CD4-positive, alpha-beta memory T cell (primary cell): ENCODE data around the gene DNTT. TPM values are rescaled to one million over a fixed set of nuclear protein-coding genes. Genes with fewer than 3 reads are reported as not detected.

Experiments used
- CTCF ChIA-PET: fragments of 350-600 bp; sonication (Branson Sonifier 250); formaldehyde crosslinking; loops from one replicate; lab custom pipeline; 2021; ENCODE audit warnings: inconsistent platforms; ENCODE audit not compliant: partially characterized antibody; lab: Charles Lee
- POLR2A ChIA-PET: fragments of 350-600 bp; sonication (Branson Sonifier 250); formaldehyde crosslinking; loops from one replicate; lab custom pipeline; 2021; ENCODE audit not compliant: partially characterized antibody; lab: Charles Lee
- DNase-seq, 5 donors: peaks; one replicate each; pipeline versions ENCODE4 v3.0.0 to v3.0.0-alpha.2; 2020 to 2022; ENCODE audit warnings: mixed read lengths in 1 of 5
- H3K27ac ChIP-seq: one replicate; pipeline ENCODE4 v1.7.0; 2013; ENCODE audit warnings: low read depth, low read length
- H3K27me3 ChIP-seq: 2 replicates; pipeline ENCODE4 v1.7.0; 2013; ENCODE audit warnings: mild to moderate bottlenecking, low read length, moderate library complexity; ENCODE audit not compliant: insufficient read depth
- H3K36me3 ChIP-seq: 2 replicates; pipeline ENCODE4 v1.7.0; 2013; ENCODE audit warnings: mild to moderate bottlenecking, low read length, moderate library complexity; ENCODE audit not compliant: insufficient read depth
- H3K4me1 ChIP-seq: 2 replicates; pipeline ENCODE4 v1.7.0; 2013; ENCODE audit warnings: mild to moderate bottlenecking, low read length, moderate library complexity; ENCODE audit not compliant: insufficient read depth
- H3K4me3 ChIP-seq, 2 donors: one replicate each; pipeline ENCODE4 v1.7.0; 2013; ENCODE audit warnings: low read length in 2 of 2, mild to moderate bottlenecking in 1 of 2
- H3K9me3 ChIP-seq, 2 donors: one replicate each; pipeline ENCODE4 v1.7.0; 2013; ENCODE audit warnings: low read length in 2 of 2, control low read depth in 1 of 2; ENCODE audit not compliant: control insufficient read depth in 1 of 2
- H3K27ac Mint-ChIP-seq, 7 donors: one replicate each; pipeline ENCODE4 v1.8.0; 2020 to 2021; ENCODE audit warnings: mixed read lengths in 7 of 7, mild to moderate bottlenecking in 6 of 7, inconsistent platforms in 3 of 7, moderate library complexity in 3 of 7
- H3K27me3 Mint-ChIP-seq, 2 donors: one replicate each; pipeline ENCODE4 v1.8.0; 2020 to 2021; ENCODE audit warnings: mixed read lengths in 2 of 2
- H3K36me3 Mint-ChIP-seq, 2 donors: one replicate each; pipeline ENCODE4 v1.8.0; 2020 to 2021; ENCODE audit warnings: mixed read lengths in 2 of 2, inconsistent platforms in 1 of 2, mild to moderate bottlenecking in 1 of 2
- H3K4me1 Mint-ChIP-seq, 4 donors: one replicate each; pipeline ENCODE4 v1.8.0; 2020 to 2021; ENCODE audit warnings: mixed read lengths in 4 of 4, mild to moderate bottlenecking in 1 of 4
- H3K4me3 Mint-ChIP-seq, 8 donors: one replicate each; pipeline ENCODE4 v1.8.0; 2020 to 2021; ENCODE audit warnings: mixed read lengths in 8 of 8, mild to moderate bottlenecking in 7 of 8, moderate library complexity in 6 of 8, inconsistent platforms in 3 of 8
- H3K9me3 Mint-ChIP-seq, 8 donors: one replicate each; pipeline ENCODE4 v1.8.0; 2020 to 2021; ENCODE audit warnings: mixed read lengths in 8 of 8, mild to moderate bottlenecking in 5 of 8, inconsistent platforms in 3 of 8, moderate library complexity in 1 of 8
- intact Hi-C: fragments of 100-400 bp; cut with micrococcal nuclease; formaldehyde crosslinking; loops from one replicate; pipeline ENCODE4 v1.15.1; 2023
- polyA plus RNA-seq, 2 donors: library from polyadenylated mRNA; unstranded; fragments of 300-500 nt; fragmentation: Illumina TruSeq; gene quantifications; one replicate each; pipeline ENCODE4 v1.2.3, GENCODE V29; 2021
- total RNA-seq, 2 experiments: library from RNA; stranded (reverse); gene quantifications; one replicate each; pipeline ENCODE4 v1.2.3, GENCODE V29; 2021

The DNTT gene
- total and polyA plus RNA-seq, 4 experiments from 2014 or later: not detected

DNA sequence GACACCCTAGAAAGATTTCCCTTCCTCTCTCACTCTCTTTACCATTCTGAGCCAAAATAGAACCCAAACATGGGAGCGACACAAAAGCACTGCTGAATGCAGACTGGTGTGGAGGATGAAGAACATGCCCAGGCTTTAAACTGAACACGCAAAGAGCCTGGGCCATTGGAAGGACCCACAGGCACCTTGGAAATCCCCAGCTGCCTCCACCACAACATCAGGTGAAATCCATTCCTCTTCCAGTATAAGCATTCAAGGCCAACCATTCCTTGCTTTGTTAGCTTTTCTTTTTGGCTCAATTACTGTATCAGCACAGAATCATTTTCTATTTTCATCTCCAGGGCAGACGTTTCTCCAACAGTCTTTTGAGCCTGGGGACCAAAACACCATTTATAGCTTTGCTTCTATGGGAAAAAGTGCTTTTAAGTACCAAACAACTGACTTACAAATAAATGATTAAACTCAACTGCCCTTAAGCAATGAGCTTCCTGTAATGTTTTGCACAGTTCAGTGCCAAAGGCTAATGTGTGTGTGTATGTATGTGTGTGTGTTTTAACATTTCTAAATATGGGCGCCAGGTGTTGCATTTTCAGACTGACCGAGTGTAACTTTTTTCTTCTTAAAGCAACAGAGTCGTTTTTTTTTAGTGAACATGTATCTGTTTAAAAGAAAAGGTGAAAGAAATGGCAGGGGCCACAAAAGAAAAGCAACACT, 16.7 kb upstream of the DNTT start:
- no peaks in the 10 kb centered on the region for H3K4me1 ChIP-seq
- no peak for DNase-seq
- Mint-ChIP-seq H3K4me1 (peaks cover 5 to 13% (median 5%) of the 10 kb centered on the region in 4 donors), H3K27me3 (peaks cover 9 to 18% of the 10 kb centered on the region in 2 donors), H3K9me3 (no peaks in the 10 kb centered on the region), H3K36me3 (no peaks in the 10 kb centered on the region), H3K27ac (no peak overlapping the region), H3K4me3 (peak overlapping the region in 1 of 8 donors; percentile 18)
- no peaks in the 10 kb centered on the region for H3K27me3 ChIP-seq
- no peak overlapping the region for H3K27ac ChIP-seq
- intact Hi-C loops: no loop called here
- no peaks in the 10 kb centered on the region for H3K9me3 ChIP-seq
- ChIA-PET CTCF (interaction anchor here (1.3 to 1.4 kb wide), 2 partner anchors 58 to 271 kb away, joined by 3 to 4 read pairs; no protein-coding TSS in a partner anchor), POLR2A (no interaction called here)
- no peaks in the 10 kb centered on the region for H3K36me3 ChIP-seq
- H3K4me3 ChIP-seq: no peak overlapping the region

DNA sequence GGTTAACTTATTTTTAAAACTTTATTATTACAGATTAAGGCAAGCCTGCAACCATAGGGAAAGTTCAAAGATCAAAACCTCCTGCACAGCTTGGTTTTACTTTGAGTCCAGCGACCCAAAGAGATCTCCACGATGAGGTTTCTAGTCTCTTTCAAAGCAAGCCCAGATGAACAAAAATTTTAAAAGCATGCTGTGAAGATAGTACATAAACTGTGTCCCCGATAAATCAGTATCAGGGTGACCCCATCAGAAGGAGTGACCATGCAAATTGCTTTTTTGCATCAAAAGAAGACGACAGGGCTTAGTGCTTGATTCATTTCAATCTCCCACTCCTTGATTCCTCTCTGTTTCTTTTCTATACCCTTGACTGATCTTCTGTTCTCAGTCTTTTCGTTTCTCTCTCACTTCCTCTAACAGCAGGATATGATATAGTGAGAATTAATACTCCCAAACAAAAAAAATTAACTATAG, 16.0 kb upstream of the DNTT start:
- no peaks in the 10 kb centered on the region for H3K9me3 Mint-ChIP-seq

DNA sequence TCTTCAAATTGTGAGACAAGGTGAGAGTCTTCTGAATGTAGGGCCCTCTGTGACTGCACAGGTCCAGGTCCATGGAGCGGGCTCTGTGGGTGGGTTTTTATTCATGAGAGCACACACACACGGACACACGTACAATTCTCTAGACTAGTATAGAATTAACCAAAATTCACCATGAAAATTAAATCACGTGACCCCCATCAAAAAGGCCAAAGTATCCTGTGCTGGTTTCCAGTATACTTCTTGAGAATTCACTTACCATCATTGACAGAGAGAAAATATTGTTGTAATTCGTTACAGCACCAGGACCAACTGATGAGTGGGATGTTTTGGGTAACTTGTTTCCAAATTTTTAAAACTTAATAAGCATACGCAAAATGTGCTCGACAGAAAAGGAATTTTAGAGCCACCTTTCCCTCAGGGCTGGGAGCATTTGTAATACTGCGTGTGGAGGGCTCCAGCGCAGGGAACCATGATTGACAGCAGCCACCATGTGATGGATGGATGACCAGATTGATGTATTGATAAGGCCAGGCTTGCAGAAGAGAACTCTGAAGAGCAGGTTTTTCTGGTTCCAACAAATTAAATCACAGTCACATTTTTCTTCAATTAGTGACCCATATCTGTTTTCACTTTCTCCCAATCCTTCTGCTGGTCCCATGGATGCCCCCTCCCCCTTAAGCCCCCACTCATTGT, 14.9 kb upstream of the DNTT start:
- CTCF ChIA-PET: no interaction called here
- H3K27ac Mint-ChIP-seq: no peak overlapping the region
- H3K4me3 ChIP-seq: no peak overlapping the region

More for the DNA sequence above, 16.0 kb upstream of the DNTT start:
- Histone ChIP-seq H3K9me3 (no peaks in the 10 kb centered on the region), H3K27me3 (no peaks in the 10 kb centered on the region), H3K4me3 (no peak overlapping the region), H3K4me1 (no peaks in the 10 kb centered on the region), H3K27ac (no peak overlapping the region), H3K36me3 (no peaks in the 10 kb centered on the region)
- Mint-ChIP-seq H3K27me3 (peaks cover 9 to 16% of the 10 kb centered on the region in 2 donors), H3K4me1 (peaks cover 5 to 13% (median 5%) of the 10 kb centered on the region in 4 donors), H3K4me3 (peak overlapping the region in 3 of 8 donors; percentile 29 to 39 (median 32)), H3K36me3 (no peaks in the 10 kb centered on the region), H3K27ac (no peak overlapping the region)
- intact Hi-C loops: no loop called here
- ChIA-PET CTCF (no interaction called here), POLR2A (no interaction called here)
- no peak for DNase-seq

DNA sequence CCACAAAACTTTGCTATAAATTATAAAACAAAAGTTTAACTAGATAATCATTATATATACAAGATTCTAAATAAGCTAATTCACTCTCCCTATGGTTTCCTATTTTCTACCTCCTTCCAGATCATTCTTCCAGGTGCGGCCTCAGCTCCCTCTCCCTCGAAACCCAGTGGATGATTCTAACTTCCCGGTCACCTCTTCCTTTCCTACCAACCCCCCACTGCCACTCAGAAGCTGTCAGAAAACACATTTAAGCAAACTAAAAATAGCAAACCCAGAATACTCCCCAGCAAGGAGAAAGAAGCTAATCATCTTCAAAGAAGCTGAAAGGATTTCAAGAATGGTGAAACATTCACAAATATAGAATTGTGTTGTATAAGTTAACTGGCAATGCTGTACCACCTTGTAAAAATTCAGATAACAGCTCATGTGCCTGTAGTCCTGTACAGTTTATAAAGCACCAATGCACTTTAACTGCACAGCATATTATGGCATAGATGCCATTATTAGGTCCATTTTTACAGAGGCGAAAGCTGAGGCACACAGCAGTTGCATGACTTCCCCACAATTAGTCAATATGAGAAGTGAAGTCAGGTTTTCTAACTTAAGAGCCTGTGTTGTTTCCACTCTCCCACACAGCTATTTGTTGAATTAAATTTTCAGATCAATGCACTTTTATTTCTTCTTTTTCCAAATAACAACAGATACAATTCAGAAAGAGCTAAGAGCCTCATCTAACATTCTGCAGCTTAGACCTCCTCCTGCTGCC, 13.7 kb upstream of the DNTT start:
- no peaks in the 10 kb centered on the region for H3K4me1 ChIP-seq
- Mint-ChIP-seq H3K27ac (no peak overlapping the region), H3K9me3 (no peaks in the 10 kb centered on the region), H3K27me3 (peaks cover 11 to 24% of the 10 kb centered on the region in 2 donors), H3K36me3 (no peaks in the 10 kb centered on the region), H3K4me3 (no peak overlapping the region), H3K4me1 (peaks cover 5 to 15% (median 6%) of the 10 kb centered on the region in 4 donors)
- H3K36me3 ChIP-seq: no peaks in the 10 kb centered on the region
- H3K4me3 ChIP-seq: no peak overlapping the region
- no peaks in the 10 kb centered on the region for H3K27me3 ChIP-seq
- DNase-seq: no peak
- no peaks in the 10 kb centered on the region for H3K9me3 ChIP-seq
- CTCF ChIA-PET: interaction anchor here (5.8 to 6.2 kb wide), 2 partner anchors 61 to 274 kb away, joined by 51 to 52 read pairs; no protein-coding TSS in a partner anchor
- POLR2A ChIA-PET: no interaction called here
- intact Hi-C loops: no loop called here
- no peak overlapping the region for H3K27ac ChIP-seq

More for the DNA sequence above, 14.9 kb upstream of the DNTT start:
- H3K4me1 ChIP-seq: no peaks in the 10 kb centered on the region
- H3K36me3 ChIP-seq: no peaks in the 10 kb centered on the region
- no peaks in the 10 kb centered on the region for H3K9me3 ChIP-seq
- H3K27ac ChIP-seq: no peak overlapping the region
- no peak for DNase-seq
- Mint-ChIP-seq H3K4me1 (peaks cover 5 to 13% (median 5%) of the 10 kb centered on the region in 4 donors), H3K9me3 (no peaks in the 10 kb centered on the region), H3K36me3 (no peaks in the 10 kb centered on the region), H3K4me3 (no peak overlapping the region), H3K27me3 (peaks cover 9 to 26% of the 10 kb centered on the region in 2 donors)
- intact Hi-C loops: no loop called here
- POLR2A ChIA-PET: no interaction called here
- H3K27me3 ChIP-seq: no peaks in the 10 kb centered on the region

DNA sequence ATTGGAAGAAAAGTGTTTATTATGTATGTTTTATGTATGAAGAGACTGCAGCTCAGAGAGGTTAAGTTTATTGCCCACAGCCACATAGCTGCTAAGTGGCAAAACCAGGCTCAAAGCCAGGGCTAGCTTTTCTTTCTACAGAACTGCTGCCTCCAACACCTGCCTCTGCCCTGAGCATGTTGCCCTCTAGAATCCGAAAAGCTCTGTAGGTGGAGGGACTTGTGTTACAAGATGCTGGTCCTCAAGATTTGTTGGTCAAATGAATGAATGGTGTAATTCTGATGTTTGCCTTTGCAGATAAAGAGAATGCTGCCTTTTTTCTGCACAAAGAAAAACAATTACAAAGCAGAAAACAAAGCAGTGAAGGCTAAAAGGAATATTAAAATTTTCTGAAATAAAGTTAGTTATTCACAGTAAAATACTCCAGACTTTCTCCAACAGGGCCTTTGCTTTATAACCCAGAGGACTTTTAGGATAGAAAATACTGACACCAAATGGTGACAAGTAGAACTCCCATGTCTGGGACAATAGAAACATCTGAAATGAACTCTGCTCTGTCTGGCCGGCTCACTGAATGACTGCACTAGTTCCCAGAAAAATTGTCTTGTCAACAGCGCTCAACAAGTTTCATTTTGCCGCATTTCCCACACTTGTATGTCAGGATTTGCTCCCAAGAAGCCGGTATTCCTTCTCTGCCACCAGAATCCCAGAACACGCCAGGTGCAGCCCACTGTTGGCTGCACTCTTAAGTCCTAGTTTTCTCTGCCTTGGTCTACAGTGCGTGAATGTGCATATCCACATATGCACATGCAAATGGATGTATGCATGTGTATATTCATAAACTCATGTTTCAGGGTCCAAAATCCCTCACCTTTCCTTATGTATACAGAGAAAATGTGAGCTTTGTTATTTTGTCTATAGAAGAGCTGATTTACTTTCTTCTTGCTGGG, 11.0 kb upstream of the DNTT start:
- Histone ChIP-seq H3K9me3 (no peaks in the 10 kb centered on the region), H3K36me3 (no peaks in the 10 kb centered on the region), H3K4me3 (no peak overlapping the region), H3K27me3 (no peaks in the 10 kb centered on the region), H3K4me1 (no peaks in the 10 kb centered on the region), H3K27ac (no peak overlapping the region)
- no peak overlapping the region for H3K4me3 Mint-ChIP-seq
- H3K4me1 Mint-ChIP-seq: peaks cover 0 to 11% (median 3%) of the 10 kb centered on the region in 4 donors
- H3K9me3 Mint-ChIP-seq: no peaks in the 10 kb centered on the region
- H3K27ac Mint-ChIP-seq: no peak overlapping the region
- ChIA-PET POLR2A (no interaction called here), CTCF (interaction anchor here (1.1 to 6.2 kb wide), 3 partner anchors 64 to 598 kb away, joined by 5 to 52 read pairs (median 51); no protein-coding TSS in a partner anchor)
- H3K36me3 Mint-ChIP-seq: no peaks in the 10 kb centered on the region
- intact Hi-C loops: loop anchor here (1.0 kb wide), 1 partner anchor 276 kb away; no protein-coding TSS in a partner anchor
- peaks cover 9 to 33% of the 10 kb centered on the region in 2 donors for H3K27me3 Mint-ChIP-seq
- peak in 2 of 5 donors; percentile 3 for DNase-seq

DNA sequence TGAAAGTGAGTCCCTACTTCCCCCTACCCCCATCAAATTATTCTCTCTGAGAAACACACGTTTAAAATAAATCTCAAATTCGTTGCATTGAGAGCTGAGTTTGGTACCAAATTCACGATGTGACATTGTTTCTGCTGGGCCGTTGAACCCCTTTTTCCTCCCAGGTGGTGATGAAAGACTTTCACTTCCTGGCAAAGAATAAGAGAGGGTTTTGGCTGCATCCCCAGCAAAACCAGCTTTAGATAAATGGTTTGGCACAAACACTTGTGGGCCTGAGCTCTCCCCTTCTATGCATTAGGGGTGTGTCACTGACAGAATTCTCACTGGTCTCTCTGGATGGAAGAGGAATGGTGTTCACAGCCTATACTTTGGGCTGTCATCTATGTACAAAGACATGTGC, 8.8 kb upstream of the DNTT start:
- CTCF ChIA-PET: interaction anchor here (5.8 to 6.2 kb wide), 2 partner anchors 66 to 279 kb away, joined by 51 to 52 read pairs; no protein-coding TSS in a partner anchor
- Mint-ChIP-seq H3K9me3 (peaks cover 0 to 2% (median 0%) of the 10 kb centered on the region in 8 donors), H3K4me3 (no peak overlapping the region), H3K27me3 (peaks cover 10 to 43% of the 10 kb centered on the region in 2 donors), H3K27ac (peak overlapping the region in 1 of 7 donors; percentile 1), H3K4me1 (peaks cover 9 to 26% (median 13%) of the 10 kb centered on the region in 4 donors), H3K36me3 (no peaks in the 10 kb centered on the region)
- no peaks in the 10 kb centered on the region for H3K9me3 ChIP-seq
- no peak overlapping the region for H3K27ac ChIP-seq
- H3K27me3 ChIP-seq: no peaks in the 10 kb centered on the region
- H3K4me3 ChIP-seq: no peak overlapping the region
- H3K4me1 ChIP-seq: peaks cover 16% of the 10 kb centered on the region
- H3K36me3 ChIP-seq: no peaks in the 10 kb centered on the region
- no peak for DNase-seq
- POLR2A ChIA-PET: no interaction called here
- intact Hi-C loops: no loop called here
